ENCODE measurements around the gene PSMD4.
A peak's percentile ranks its signal among the peaks of the same experiment; 100 is the strongest.
"Not testable (repeated sequence)": the region's sequence is repeated elsewhere in the genome, so short reads cannot be mapped to it uniquely, and the experiment has no call there.

PSMD4 gene

DNA sequence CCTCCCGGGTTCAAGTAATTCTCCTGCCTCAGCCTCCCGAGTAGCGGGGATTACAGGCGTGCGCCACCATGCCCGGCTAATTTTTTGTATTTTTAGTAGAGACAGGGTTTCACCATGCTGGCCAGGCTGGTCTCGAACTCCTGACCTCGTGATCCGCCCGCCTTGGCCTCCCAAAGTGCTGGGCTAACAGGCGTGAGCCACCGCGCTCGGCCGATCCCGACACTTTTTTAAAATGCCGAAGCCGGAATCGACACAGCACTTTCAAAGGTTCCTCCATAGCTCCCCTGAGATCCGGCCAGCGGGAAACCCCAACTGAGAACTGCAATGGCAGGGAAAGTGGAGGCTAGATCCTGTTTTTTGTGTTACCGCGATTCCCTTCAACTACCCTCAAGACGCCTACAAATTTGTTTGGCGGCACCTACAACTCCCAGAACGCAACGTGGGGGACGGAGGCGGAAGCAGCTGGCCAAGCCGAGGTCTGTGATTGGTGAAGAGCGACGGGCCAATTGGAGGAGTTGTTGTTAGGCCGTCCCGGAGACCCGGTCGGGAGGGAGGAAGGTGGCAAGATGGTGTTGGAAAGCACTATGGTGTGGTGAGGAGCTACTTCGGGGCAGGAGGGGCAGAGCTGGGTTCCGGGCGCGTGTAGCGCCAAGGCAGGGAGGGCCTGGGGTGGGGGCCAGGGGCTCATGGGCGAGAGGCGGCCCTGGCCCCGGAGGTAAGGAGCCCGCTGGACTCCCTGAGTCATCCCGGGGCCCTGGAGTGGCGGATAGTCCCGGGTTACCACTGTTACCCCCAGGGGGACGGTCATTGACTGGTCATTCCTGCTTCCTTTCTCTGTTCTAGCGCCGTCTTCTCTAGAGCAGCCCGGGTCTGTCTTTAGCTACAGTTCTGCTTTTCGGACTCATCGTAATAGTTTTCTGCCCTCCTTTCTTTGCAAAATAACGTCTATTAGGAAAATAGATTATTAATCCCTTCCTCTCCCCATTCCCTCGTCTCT lies at the start of gene PSMD4:
PSMD4 (plus strand) TSS at position 518 of the 997 bp plus-strand sequence; CDS start at position 567, 49 bp downstream.
- peak; percentile 90 for DNase-seq

DNA sequence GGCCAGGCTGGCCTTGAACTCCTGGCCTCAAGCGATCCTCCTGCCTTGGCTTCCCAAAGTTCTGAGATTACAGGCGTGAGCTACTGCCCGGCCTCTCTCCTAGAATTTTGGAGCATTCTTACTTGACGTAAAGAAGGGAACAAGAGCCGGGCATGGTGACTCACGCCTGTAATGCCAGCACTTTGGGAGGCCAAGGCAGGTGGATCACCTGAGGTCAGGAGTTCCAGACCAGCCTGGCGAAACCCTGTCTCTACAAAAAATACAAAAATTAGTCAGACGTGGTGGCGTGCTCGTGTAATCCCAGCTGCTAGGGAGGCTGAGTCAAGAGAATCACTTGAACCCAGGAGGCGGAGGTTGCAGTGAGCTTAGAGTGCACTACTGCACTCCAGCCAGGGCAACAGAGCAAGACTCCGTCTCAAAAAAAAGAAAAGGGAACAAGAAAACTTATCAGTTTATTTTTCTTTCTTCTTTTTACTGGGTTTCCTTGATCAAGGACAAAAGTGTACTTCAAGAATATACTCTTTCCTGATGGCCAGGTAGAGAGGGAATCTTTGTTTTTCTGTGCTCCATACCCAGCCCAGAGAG lies 49.1 kb upstream of the PSMD4 start:
- not testable (repeated sequence) for DNase-seq

DNA sequence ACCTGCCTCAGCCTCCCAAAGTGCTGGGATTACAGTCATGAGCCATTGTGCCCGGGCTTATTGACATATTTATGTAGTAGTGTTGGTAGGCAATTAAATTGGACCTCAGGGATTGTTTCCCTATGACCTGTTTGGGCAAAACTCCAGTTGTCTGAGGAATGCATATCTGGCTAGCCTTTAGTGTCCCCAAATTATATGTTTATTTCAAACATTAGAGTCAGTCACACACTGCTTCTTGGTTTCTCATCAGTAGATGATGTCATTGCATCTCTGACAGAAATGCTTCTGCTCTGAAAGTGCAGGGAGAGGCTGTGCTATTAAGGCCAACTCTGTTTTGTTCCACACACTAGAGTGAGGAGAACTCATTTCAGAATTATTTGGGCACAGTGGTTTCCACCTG lies 43.7 kb upstream of the PSMD4 start:
- DNase-seq, result no peak

DNA sequence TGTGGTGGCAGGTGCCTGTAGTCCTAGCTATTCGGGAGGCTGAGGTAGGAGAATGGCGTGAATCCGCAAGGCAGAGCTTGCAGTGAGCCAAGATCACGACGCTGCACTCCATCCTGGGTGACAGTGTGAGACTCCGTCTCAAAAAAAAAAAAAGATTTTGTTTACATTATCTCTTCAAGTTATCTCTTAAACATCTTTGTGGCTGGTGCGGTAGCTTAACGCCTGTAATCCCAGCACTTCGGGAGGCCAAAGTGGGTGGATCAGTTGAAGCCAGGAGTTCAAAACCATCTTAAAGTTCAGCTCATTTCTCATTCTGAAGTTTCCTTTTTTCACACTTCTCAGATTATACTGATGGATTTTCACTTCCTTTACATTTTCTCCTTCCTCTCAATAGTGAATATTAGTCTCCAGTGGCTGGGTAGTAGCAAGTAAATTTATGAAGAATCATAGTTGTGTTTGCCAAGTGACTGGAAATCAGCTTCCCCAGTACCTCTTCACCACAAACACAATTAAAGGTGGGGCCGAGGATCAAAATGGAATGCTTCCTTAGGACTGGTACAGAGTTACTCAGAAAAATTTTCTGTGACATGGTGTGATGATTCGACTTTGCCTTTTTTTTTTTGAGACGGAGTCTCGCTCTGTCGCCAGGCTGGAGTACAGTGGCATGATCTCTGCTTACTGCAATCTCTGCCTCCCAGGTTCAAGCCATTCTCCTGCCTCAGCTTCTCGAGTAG lies 42.4 kb upstream of the PSMD4 start:
- DNase-seq, result no peak

DNA sequence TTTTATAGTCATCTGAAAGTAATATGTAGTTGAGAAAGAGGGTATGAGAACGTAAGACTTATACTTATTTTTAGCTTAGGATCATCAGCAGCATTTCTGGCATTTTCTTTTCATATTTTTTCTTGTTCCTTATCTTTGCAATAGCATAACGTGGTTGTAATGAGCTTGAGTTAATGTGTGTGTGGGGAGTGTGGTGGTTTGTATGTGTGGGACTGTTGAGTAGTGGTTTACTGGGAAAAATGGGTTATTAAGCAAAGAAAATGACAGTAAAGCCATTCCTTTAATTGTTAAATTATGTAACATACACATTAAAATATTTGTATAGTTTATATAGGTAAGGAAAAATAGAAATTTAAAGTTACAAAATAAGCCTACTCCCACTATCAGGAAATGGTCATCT lies 41.0 kb upstream of the PSMD4 start:
- DNase-seq, result no peak

DNA sequence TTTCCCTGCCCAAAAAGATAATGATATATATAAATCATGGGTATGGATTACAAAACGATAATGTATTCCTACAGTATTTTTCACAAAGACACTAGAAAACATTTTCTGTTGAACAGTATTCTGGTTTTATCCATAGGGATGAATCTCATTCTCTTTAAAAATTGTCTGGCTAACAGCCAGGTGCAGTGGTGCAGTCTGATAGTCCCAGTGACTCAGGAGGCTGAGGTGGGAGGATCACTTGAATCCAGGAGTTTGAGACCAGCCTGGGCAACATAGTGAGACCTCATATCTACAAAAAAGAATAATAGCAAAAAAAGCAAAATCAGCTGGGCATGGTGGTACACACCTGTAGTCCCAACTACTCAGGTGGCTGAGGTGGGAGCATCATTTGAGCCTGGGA lies 32.9 kb upstream of the PSMD4 start:
- no peak for DNase-seq

DNA sequence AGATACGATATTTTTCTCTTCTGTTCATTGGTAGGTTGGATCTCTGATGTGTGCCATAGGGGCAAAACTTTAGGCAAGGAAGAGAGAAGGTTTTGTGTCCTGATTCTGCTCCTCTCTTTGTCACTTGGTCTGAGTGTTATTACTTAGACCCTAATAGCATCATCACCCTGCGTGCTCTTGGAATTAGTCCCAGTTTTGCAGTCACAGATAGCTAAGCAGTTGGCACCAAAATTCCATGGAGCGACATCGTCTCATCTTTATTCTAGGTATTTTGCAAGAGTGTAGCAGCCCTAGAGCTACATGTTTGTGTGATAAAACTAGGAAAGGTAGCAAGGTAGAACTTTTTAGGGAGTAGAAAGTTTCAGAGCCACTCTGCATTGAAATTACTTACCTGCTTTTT lies 32.4 kb upstream of the PSMD4 start:
- no peak for DNase-seq

DNA sequence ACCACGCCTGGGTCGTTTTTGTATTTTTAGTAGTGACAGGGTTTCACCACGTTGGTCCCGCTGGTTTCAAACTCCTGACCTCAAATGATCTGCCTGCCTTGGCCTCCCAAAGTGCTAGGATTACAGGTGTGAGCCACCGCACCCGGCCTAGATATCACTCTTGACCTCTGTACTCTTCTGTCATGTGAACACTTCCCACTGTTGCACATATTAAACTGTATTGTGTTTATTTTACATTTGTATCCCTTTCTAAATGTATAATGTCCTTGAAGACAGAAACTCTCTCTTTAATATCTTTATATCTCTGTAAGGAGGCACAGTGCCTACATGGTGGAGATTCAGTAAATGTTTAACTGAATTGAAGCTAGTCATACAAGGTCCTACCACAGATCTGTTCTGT lies 19.3 kb upstream of the PSMD4 start:
- DNase-seq, result no peak

DNA sequence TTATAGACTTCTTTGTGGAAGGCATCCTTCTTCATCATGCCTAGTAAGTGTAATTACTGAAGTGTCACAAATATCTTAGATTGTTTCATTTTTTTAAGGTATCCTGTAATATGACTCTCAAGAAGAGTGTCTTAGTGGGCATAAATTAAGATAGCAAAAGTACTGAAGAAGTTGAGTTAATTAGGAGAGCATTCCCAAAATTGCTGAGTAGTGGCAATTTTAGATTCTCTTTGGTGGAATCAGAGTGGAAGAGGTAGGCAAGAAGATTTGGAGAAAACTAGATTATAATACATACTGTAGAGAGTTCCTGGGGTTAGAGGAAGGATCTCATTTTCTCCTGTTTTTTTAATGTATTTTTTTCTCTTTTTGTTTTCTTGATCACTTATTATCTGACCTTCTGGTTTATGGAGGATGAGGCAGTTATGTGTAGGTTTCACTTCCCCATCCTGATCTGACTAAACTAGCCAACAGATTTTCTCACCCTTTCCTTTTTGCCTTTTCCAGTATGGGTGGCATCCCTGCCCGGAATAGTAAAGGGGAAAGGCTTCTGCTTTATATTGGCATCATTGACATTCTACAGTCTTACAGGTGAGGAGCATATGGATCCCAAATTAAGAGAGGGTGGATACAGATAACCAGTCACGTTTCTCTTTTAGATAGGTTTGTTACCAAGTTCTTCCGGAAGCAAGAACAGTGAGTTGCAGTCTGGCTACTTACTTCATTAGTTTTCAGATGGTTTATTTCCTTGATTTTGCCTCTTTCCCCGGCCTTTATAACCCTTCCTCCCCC lies 16.7 kb upstream of the PSMD4 start:
- DNase-seq, result no peak

DNA sequence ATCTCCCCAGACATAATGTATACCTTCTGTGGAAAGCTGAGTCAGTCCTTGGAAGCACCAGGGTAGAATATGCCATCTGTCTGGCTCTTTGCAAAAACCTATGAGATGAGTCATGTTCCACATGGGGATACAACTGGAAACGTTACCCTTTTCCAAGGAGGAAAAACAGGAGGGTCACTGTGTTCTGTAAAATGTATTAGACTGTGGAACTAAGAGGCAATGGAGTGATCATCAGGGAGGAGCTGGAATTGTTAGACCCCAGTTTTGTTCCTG lies 16.1 kb upstream of the PSMD4 start:
- no peak for DNase-seq

DNA sequence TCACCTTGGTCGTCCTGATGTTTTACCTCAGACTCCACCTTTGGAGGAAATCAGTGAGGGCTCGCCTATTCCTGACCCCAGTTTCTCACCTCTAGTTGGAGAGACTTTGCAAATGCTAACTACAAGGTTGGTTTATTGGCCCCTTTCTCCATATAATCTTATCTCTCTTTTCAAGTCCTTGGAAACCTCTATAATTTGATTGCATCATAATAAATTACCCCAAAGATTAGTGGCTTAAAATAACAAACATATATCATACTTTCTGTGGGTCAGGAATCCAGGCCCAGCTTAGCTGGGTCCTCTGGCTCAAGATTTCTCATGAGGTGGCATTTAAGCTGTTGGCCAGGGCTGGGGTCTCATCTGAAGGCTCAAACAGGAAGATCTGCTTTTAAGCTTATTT lies 12.1 kb upstream of the PSMD4 start:
- DNase-seq, result no peak

DNA sequence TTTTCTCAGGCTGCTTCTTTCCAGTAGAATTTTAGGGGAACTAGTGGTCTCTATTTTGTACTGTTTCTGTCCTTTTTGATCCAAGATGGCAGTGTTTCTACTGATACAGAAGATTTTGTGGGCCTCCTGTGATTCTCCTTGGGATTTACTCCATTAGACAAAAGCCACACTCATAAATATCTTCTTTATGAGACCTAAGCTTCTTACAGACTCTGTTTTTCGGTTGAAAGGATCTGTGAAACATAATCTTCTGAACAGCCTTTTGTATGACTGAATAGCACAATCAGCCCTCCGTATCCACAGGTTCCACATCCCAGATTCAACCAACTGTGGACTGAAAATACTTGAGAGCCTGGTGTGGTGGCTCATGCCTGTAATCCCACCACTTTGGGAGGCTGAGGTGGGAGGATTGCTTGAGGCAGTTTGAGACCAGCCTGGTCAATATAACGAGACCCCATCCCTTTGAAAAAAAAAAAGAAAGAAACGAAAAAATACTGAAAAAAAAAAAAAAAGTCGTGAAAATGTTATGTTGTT lies 10.8 kb upstream of the PSMD4 start:
- DNase-seq, result no peak

DNA sequence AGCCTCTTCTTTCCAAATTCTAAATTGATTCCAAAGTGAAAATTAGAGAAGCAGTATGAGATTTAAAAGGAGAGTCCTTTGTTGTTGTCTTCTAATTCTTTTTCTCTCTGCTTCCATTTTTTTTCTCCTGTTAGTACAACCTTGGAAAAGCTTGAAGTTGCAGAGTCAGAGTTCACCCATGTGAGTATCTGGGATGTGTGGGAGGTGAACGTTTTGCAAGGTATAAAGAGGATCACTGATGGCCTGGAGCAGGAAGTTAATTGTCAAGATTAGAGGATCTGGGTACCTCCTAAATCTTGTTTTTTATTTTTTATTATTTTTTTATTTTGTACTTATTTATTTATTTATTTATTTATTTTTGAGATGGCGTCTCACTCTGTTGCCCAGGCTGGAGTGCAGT lies 7.7 kb upstream of the PSMD4 start:
- DNase-seq, result no peak

DNA sequence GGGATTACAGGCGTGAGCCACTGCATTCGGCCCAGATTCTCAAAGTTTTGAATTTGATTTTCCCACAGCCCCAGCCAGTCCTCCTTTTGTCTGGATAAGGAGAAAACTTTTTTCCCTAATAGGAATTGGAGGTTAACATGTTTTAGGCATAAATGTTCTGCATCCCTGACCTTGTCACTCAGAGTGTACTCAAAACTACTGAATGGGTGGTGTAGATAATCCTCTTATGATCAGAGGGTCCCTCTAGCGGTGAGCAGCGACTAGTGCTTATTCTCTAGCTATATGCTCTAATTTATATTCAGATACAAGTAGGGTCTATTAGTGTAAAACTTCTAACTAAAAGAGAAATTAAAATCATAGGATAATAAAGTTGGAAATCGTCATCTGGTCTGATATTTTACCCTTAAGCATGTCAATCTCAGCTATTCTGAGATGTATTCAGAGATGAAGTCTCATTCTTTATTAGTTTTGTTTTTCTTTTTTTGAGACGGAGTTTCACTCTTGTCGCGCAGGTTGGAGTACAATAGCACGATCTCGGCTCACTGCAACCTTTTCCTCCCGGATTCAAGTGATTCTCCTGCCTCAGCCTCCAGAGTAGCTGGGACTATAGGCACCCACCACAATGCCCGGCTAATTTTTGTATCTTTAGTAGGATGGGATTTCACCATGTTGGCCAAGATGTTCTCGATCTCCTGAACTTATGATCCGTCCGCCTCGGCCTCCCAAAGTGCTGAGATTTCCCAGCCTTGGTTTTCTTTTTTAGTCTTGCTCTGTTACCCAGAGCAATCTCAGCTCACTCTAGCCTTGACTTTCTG lies 2.7 kb upstream of the PSMD4 start:
- peak; percentile 56 for DNase-seq

DNA sequence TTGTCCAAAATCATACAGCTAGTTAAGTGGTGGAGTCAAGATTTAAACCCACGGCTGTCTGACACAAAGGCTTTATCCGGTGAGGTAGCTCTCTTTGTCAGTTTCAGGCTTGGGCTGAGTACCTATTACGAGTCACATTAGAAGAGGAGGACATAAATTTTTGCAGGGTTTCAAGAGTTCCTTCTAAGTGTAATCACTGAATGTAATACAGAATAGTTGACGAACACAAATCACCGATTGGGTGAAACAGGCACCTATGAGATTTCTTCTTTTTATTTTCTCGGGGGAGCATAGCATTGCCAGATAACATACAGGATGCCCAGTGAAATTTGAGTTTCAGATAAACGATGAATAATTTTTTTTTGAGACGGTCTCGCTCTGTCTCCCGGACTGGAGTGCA lies 847 bp downstream of the PSMD4 start:
- DNase-seq, result no peak

DNA sequence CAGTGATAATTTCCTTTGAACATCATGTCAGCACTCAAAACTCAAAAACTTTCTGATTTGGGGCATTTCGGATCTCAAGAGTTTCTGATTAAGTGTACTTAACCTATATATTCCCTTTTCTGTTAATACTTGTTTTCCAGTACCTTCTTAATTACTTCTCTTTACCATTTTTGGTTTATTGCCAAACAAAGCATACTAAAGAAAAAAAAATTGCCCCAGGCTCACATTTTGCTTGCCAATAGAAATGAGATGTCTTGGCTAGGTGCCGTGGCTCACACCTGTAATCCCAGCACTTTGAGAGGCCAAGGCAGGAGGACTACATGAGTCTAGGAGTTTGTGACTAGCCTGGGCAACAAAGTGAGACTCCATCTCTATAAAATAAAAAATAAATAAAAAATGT lies 4.8 kb downstream of the PSMD4 start:
- no peak for DNase-seq

DNA sequence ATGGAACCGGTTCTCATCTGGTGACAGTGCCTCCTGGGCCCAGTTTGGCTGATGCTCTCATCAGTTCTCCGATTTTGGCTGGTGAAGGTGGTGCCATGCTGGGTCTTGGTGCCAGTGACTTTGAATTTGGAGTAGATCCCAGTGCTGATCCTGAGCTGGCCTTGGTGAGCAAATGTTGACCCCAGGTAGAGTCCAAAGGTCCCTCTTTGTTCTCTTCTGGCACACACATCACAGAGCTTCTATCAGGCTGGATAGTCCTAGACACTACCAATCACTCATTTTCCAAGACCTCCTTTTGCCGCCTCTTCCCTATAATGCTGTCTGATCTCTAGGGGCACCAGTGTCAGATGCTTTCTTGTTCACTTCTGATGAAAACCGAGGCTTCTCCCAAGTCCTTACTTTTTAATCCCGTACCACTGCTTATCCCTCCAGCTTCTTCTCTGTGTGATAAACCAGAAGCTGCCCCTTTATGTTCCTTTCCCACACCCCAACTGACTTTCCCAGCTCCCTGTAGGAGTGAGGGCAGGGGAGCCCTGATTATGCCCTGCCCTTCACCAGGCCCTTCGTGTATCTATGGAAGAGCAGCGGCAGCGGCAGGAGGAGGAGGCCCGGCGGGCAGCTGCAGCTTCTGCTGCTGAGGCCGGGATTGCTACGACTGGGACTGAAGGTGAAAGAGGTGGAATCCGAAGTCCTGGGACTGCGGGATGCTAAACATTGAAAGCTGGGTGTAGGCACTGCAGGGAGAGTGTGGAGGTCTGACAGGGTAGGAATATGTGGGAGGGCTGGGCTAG lies 11.1 kb downstream of the PSMD4 start:
- DNase-seq, result no peak

DNA sequence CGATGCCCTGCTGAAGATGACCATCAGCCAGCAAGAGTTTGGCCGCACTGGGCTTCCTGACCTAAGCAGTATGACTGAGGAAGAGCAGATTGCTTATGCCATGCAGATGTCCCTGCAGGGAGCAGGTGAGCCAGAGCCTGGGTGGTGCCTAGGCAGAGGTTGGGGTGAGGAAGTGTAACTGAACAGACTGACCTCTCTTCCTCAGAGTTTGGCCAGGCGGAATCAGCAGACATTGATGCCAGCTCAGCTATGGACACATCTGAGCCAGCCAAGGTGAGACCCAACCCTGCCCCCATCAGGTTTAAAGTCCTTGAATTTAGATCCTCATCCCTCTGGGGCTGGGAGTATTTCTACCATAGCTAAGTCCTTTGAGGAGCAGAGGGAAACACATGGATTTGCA lies 11.8 kb downstream of the PSMD4 start:
- DNase-seq, result no peak

DNA sequence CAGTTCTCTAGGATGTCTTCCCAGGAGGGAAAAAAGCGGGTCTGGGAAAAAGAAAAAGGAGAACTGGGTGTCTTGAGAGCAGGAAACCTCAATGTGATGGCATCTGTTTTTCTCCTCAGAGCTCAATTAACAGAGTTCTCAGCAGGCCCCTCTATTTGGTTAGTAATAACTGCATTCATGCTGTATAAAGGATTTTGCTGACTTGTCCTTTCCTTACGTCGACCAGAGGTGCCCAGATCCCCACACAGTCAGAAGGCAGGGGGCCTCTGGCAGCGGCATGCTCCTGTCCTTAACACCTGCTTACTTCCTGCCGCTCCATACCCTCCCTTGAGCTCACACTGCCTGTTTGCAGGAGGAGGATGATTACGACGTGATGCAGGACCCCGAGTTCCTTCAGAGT lies 12.3 kb downstream of the PSMD4 start:
- no peak for DNase-seq

DNA sequence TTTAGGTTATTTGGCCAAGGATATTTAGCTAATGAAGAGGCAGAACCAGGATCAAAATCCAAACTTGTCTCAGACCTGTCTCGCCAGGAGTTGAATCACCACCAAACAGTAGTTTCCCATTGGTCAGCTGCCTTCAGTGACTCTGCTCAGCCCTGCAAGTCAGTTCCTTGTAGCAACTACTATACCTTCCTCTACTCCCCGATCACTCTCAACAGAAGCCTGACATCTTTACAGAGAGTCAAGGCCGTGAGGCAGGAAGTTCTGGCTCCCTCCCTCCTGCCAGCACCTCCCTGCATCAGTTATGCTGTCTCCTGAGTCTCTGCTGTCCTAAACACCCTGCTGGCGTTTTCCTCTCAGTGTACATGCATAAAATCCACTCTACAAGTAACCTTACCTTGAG lies 13.2 kb downstream of the PSMD4 start:
- DNase-seq, result no peak

DNA sequence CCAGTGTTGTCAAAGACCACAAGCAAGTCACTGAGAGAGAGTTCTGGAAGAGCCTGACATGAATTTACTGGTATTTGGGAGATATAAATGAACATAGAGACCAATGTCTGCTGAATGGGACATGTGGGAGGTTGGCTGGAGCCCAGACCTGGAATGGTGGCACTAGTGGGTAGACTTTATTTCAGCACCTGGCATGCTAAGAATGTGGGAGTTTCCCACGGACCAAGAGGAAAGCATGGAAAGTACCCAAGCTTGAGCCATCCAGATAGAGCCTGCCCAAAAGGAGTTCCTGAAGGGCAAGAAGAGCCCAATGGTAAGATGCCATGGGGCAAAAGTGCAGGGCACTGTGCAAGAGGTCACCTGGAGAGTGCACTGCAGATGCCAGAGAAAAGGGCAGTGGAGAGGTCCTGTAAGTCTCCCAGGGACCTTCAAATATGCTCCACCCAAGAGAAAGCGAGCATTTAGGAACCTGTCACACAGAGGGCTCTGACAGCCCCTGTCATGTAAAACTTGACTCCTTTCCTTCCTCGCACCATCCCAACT lies 19.5 kb downstream of the PSMD4 start:
- no peak for DNase-seq

Measured in stimulated activated CD4-positive, alpha-beta T cell treated with anti-CD3 and anti-CD28 coated beads, Interleukin-4, amount 100 ng/mL, for 1 hour (primary cell).